B cell (primary cell): Measurements from ENCODE around the gene THOP1. TPM values are rescaled to one million over a fixed set of nuclear protein-coding genes. Genes with fewer than 3 reads are reported as not detected.

ENCODE experiments used
- ATAC-seq: fragments of 200-7000 bp; cut with Tn5 transposase; one replicate; pipeline ENCODE4 v1.10.0; 2021; ENCODE audit warnings: low read depth, mild to moderate bottlenecking, moderate number of reproducible peaks, moderate library complexity
- CTCF ChIA-PET: fragments of 350-600 bp; sonication (Branson Sonifier 250); formaldehyde crosslinking; loops from one replicate; lab custom pipeline; 2021; ENCODE audit warnings: antibody characterized with exemption, inconsistent platforms; lab: Charles Lee
- POLR2A ChIA-PET: fragments of 350-600 bp; sonication (Branson Sonifier 250); formaldehyde crosslinking; loops from one replicate; lab custom pipeline; 2021; ENCODE audit warnings: antibody characterized with exemption; lab: Charles Lee
- DNase-seq: peaks from one replicate; pipeline ENCODE4 v3.0.0; 2013
- H2AFZ ChIP-seq: 2 replicates; pipeline ENCODE4 v1.6.1; 2012; ENCODE audit warnings: mild to moderate bottlenecking, low read depth, low read length; ENCODE audit not compliant: insufficient read depth, poor library complexity, severe bottlenecking
- H3K27ac ChIP-seq, 2 donors: 1 replicate in 1 of 2; 2 replicates in 1 of 2; pipeline ENCODE4 v1.5.1; 2012 to 2013; ENCODE audit warnings: low read length in 2 of 2, mild to moderate bottlenecking in 2 of 2, moderate library complexity in 1 of 2
- H3K27me3 ChIP-seq, 4 experiments: fragments of 200-600 bp in 1 of 4; sonication (generic) in 1 of 4; replicated peaks in 1 of 4; 1 replicate in 2 of 4; 2 replicates in 2 of 4; pipeline versions ENCODE4 v1.6.1 to v1.7.0; 2013 to 2016; ENCODE audit warnings: low read length in 3 of 4, mild to moderate bottlenecking in 2 of 4, mixed read lengths in 1 of 4, moderate library complexity in 1 of 4; ENCODE audit not compliant: insufficient read depth in 4 of 4, control insufficient read depth in 3 of 4; ENCODE audit errors: control extremely low read depth in 1 of 4
- H3K36me3 ChIP-seq, 2 experiments: replicated peaks in 1 of 2; 1 replicate in 1 of 2; 2 replicates in 1 of 2; pipeline versions ENCODE4 v1.6.1 to v1.7.1; 2013; ENCODE audit warnings: low read length in 1 of 2; ENCODE audit not compliant: insufficient read depth in 2 of 2, control insufficient read depth in 1 of 2; ENCODE audit errors: control extremely low read depth in 1 of 2, extremely low read depth in 1 of 2
- H3K4me1 ChIP-seq, 2 donors: fragments of 200-600 bp in 1 of 2; sonication (generic) in 1 of 2; 1 replicate in 1 of 2; 2 replicates in 1 of 2; pipeline versions ENCODE4 v1.5.1 to v1.6.1; 2013 to 2017; ENCODE audit warnings: low read length in 2 of 2; ENCODE audit not compliant: control insufficient read depth in 2 of 2, insufficient read depth in 2 of 2
- H3K4me2 ChIP-seq: replicated peaks from 2 replicates; pipeline ENCODE3; 2012; ENCODE audit warnings: mild to moderate bottlenecking, low read depth, low read length; ENCODE audit not compliant: poor library complexity, severe bottlenecking
- H3K4me3 ChIP-seq, 5 experiments: fragments of 200-600 bp in 1 of 5; sonication (generic) in 1 of 5; 1 replicate in 3 of 5; 2 replicates in 2 of 5; pipeline versions ENCODE4 v1.5.1 to v1.7.0; 2011 to 2016; ENCODE audit warnings: low read length in 4 of 5, mild to moderate bottlenecking in 4 of 5, low read depth in 2 of 5, control low read depth in 1 of 5, moderate library complexity in 1 of 5; ENCODE audit not compliant: insufficient read depth in 1 of 5; ENCODE audit errors: control extremely low read depth in 1 of 5, extremely low read depth in 1 of 5
- H3K79me2 ChIP-seq: fragments of 200-600 bp; sonication (generic); one replicate; pipeline ENCODE4 v1.6.0; 2016; ENCODE audit warnings: low read length; ENCODE audit not compliant: control insufficient read depth, insufficient read depth
- H3K9ac ChIP-seq: fragments of 200-600 bp; sonication (generic); 2 replicates; pipeline ENCODE4 v1.6.1; 2017; ENCODE audit warnings: mild to moderate bottlenecking, low read length, moderate library complexity
- H3K9me3 ChIP-seq, 3 donors: one replicate each; pipeline versions ENCODE4 v1.6.1 to v1.7.1; 2013; ENCODE audit warnings: low read length in 2 of 3; ENCODE audit not compliant: control insufficient read depth in 2 of 3, insufficient read depth in 1 of 3; ENCODE audit errors: control extremely low read depth in 1 of 3
- H4K20me1 ChIP-seq: 2 replicates; pipeline ENCODE4 v1.6.0; 2012; ENCODE audit warnings: mild to moderate bottlenecking, low read length; ENCODE audit not compliant: insufficient read depth, control insufficient read depth, poor library complexity, severe bottlenecking
- H3K27ac Mint-ChIP-seq: one replicate; pipeline ENCODE4 v1.8.0; 2021; ENCODE audit warnings: mixed read lengths
- H3K27me3 Mint-ChIP-seq: one replicate; pipeline ENCODE4 v1.8.0; 2021; ENCODE audit warnings: mixed read lengths
- H3K4me1 Mint-ChIP-seq: one replicate; pipeline ENCODE4 v1.8.0; 2021; ENCODE audit warnings: mixed read lengths
- H3K4me3 Mint-ChIP-seq: one replicate; pipeline ENCODE4 v1.8.0; 2021; ENCODE audit warnings: mixed read lengths
- H3K9me3 Mint-ChIP-seq: one replicate; pipeline ENCODE4 v1.8.0; 2022; ENCODE audit warnings: mixed read lengths; ENCODE audit not compliant: insufficient read depth
- EZH2 ChIP-seq: IDR thresholded peaks from 2 replicates; pipeline ENCODE4 v1.6.1; 2012; ENCODE audit warnings: borderline replicate concordance, low read depth, mild to moderate bottlenecking, moderate library complexity, low read length; ENCODE audit not compliant: insufficient read depth, poor library complexity, severe bottlenecking
- WGBS: methylation state at CpG from one replicate; pipeline ENCODE4 v1.1.5; 2013; ENCODE audit warnings: missing lambda C conversion rate; ENCODE audit not compliant: insufficient coverage; 5-methylcytosine and 5-hydroxymethylcytosine counted together
- intact Hi-C: fragments of 100-400 bp; cut with micrococcal nuclease; formaldehyde crosslinking; loops from one replicate; pipeline ENCODE4 v1.10.0; 2022
- polyA plus RNA-seq: library from polyadenylated mRNA; depleted of rRNA; stranded (reverse); fragments of >200 nt; gene quantifications from 2 replicates; pipeline ENCODE4 v1.2.3, GENCODE V29; 2012
- total RNA-seq, 2 donors: library from RNA; stranded (reverse); fragments of 120-200 nt in 1 of 2; gene quantifications; 1 replicate in 1 of 2; 2 replicates in 1 of 2; pipeline versions ENCODE4 v1.2.3 to v1.2.4, GENCODE V29; 2013 to 2022
- TF ChIP-seq, protein P1 (sequence below): fragments of 200-600 bp; IDR thresholded peaks from one replicate; pipeline ENCODE4 v1.8.0; 2022; ENCODE audit warnings: antibody characterized with exemption, mild to moderate bottlenecking

Gene THOP1
- total and polyA plus RNA-seq, 2 donors (not counting 1 experiment from before 2014, with no cell fraction given): 54.3 to 56.4 TPM

GRCh38 chr19:2788237-2788636, 2.9 kb downstream of the THOP1 start:
- Mint-ChIP-seq H3K27me3 (no peaks in the 10 kb centered on the region), H3K4me1 (peaks cover 51% of the 10 kb centered on the region), H3K27ac (no peak overlapping the region), H3K9me3 (no peaks in the 10 kb centered on the region), H3K4me3 (peak overlapping the region; percentile 32)
- no peak for TF ChIP-seq EZH2
- TF ChIP-seq, protein P1, sequence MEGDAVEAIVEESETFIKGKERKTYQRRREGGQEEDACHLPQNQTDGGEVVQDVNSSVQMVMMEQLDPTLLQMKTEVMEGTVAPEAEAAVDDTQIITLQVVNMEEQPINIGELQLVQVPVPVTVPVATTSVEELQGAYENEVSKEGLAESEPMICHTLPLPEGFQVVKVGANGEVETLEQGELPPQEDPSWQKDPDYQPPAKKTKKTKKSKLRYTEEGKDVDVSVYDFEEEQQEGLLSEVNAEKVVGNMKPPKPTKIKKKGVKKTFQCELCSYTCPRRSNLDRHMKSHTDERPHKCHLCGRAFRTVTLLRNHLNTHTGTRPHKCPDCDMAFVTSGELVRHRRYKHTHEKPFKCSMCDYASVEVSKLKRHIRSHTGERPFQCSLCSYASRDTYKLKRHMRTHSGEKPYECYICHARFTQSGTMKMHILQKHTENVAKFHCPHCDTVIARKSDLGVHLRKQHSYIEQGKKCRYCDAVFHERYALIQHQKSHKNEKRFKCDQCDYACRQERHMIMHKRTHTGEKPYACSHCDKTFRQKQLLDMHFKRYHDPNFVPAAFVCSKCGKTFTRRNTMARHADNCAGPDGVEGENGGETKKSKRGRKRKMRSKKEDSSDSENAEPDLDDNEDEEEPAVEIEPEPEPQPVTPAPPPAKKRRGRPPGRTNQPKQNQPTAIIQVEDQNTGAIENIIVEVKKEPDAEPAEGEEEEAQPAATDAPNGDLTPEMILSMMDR: no peak
- no peaks in the 10 kb centered on the region for H3K9me3 ChIP-seq
- ChIA-PET CTCF (no interaction called here), POLR2A (interaction anchor here (0.7 kb wide), 1 partner anchor 53 kb away, joined by 3 read pairs; the partner anchor contains the start of gene ZNF555)
- H3K4me1 ChIP-seq: peaks cover 16 to 40% of the 10 kb centered on the region in 2 donors
- ATAC-seq (no peak), DNase-seq (no peak)
- peaks cover 0 to 15% of the 10 kb centered on the region in 2 experiments for H3K36me3 ChIP-seq
- 92% methylated on average over 5 of the region's 5 CpGs for WGBS
- no peaks in the 10 kb centered on the region for H3K27me3 ChIP-seq
- no peak overlapping the region for H3K27ac ChIP-seq
- H3K4me2 ChIP-seq: no peak overlapping the region
- H3K4me3 ChIP-seq: no peak overlapping the region
- no peak overlapping the region for H3K9ac ChIP-seq
- intact Hi-C loops: no loop called here
- peaks cover 48% of the 10 kb centered on the region for H3K79me2 ChIP-seq
- H2AFZ ChIP-seq: no peak overlapping the region
- H4K20me1 ChIP-seq: peaks cover 4% of the 10 kb centered on the region

DNA sequence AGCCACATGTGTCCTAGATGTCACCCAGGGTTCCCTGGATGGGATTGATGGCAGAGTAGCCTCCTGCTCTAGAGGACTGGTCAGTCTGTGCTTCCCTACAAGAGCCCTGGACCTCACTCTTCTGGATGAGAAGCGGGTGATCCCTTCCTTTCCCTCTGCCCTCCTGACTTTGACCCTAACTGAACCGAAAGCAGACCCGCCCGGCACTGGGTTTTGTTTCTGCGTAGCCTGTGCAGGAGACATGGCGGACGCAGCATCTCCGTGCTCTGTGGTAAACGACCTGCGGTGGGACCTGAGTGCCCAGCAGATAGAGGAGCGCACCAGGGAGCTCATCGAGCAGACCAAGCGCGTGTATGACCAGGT, 4.9 kb downstream of the THOP1 start:
- Histone ChIP-seq H3K4me3 (no peak overlapping the region), H3K9ac (no peak overlapping the region), H3K27me3 (no peaks in the 10 kb centered on the region), H3K4me2 (no peak overlapping the region), H3K27ac (no peak overlapping the region), H3K79me2 (peaks cover 64% of the 10 kb centered on the region), H3K9me3 (no peaks in the 10 kb centered on the region), H2AFZ (no peak overlapping the region), H3K36me3 (peaks cover 0 to 20% of the 10 kb centered on the region in 2 experiments), H4K20me1 (no peaks in the 10 kb centered on the region), H3K4me1 (peaks cover 6 to 23% of the 10 kb centered on the region in 2 donors)
- peak overlapping the region; percentile 37 for H3K4me3 Mint-ChIP-seq
- ATAC-seq (no peak), DNase-seq (no peak)
- no peak for TF ChIP-seq EZH2
- TF ChIP-seq, protein P1: no peak
- ChIA-PET POLR2A (interaction anchor here (0.7 kb wide), 2 partner anchors 30 to 98 kb away, joined by 3 to 4 read pairs; partner anchors contain the start of gene ZNF554), CTCF (no interaction called here)
- intact Hi-C loops: no loop called here
- peaks cover 37% of the 10 kb centered on the region for H3K4me1 Mint-ChIP-seq
- no peaks in the 10 kb centered on the region for H3K9me3 Mint-ChIP-seq
- WGBS: 98% methylated on average over 12 of the region's 14 CpGs
- H3K27me3 Mint-ChIP-seq: no peaks in the 10 kb centered on the region
- peak overlapping the region; percentile 68 for H3K27ac Mint-ChIP-seq
